IMR-90 (cell line): ENCODE data around the gene VHLL. TPM values are rescaled to one million over a fixed set of nuclear protein-coding genes. Genes with fewer than 3 reads are reported as not detected.
A peak's percentile ranks its signal among the peaks of the same experiment; 100 is the strongest.

ENCODE experiments used
- ATAC-seq: fragments of 200-7000 bp; cut with Tn5 transposase; 2 replicates; pipeline ENCODE4 v1.9.1; 2020; ENCODE audit warnings: low read depth, mild to moderate bottlenecking, moderate library complexity
- BruUV-seq: library from RNA; stranded (reverse); fragments of 400-500 nt; replicated peaks from 2 replicates; lab custom pipeline; 2021; lab: Mats Ljungman, UMichigan
- CTCF ChIA-PET: fragments of 300-600 bp; formaldehyde crosslinking; extraction: SDS; loops from one replicate; lab custom pipeline; 2021; ENCODE audit warnings: antibody characterized with exemption; lab: Yijun Ruan, JAX
- POLR2A ChIA-PET: fragments of 300-600 bp; sonication (Branson Sonifier 250); formaldehyde crosslinking; loops from one replicate; lab custom pipeline; 2022; ENCODE audit warnings: antibody characterized with exemption; ENCODE audit not compliant: unreplicated experiment; lab: Charles Lee
- DNase-seq: peaks from one replicate; pipeline ENCODE4 v3.0.0; 2013
- H2AFZ ChIP-seq: replicated peaks from 2 replicates; pipeline ENCODE3; 2013; ENCODE audit warnings: low read length, mild to moderate bottlenecking; ENCODE audit not compliant: poor library complexity
- H2AK5ac ChIP-seq: 2 replicates; pipeline ENCODE4 v1.6.1; 2013; ENCODE audit warnings: low read depth, low read length, inconsistent platforms
- H2AK9ac ChIP-seq: replicated peaks from 2 replicates; pipeline ENCODE3; 2013; ENCODE audit warnings: mild to moderate bottlenecking, low read depth, low read length, moderate library complexity; ENCODE audit not compliant: poor library complexity
- H2BK120ac ChIP-seq: 2 replicates; pipeline ENCODE4 v1.6.1; 2013; ENCODE audit warnings: low read depth, low read length, inconsistent platforms
- H2BK15ac ChIP-seq: 3 replicates; pipeline ENCODE4 v1.6.1; 2013; ENCODE audit warnings: low read depth, low read length, inconsistent platforms
- H2BK20ac ChIP-seq: 2 replicates; pipeline ENCODE4 v1.6.1; 2013; ENCODE audit warnings: low read depth, mild to moderate bottlenecking, inconsistent platforms, low read length, moderate library complexity
- H2BK5ac ChIP-seq: 2 replicates; pipeline ENCODE4 v1.6.1; 2013; ENCODE audit warnings: mild to moderate bottlenecking, low read depth, low read length, inconsistent platforms; ENCODE audit not compliant: poor library complexity, severe bottlenecking
- H3K14ac ChIP-seq: replicated peaks from 2 replicates; pipeline ENCODE4 v1.6.1; 2013; ENCODE audit warnings: low read depth, low read length, inconsistent platforms
- H3K18ac ChIP-seq: 2 replicates; pipeline ENCODE4 v1.6.1; 2013; ENCODE audit warnings: low read depth, low read length, control low read depth
- H3K23ac ChIP-seq: 2 replicates; pipeline ENCODE4 v1.6.1; 2013; ENCODE audit warnings: low read depth, low read length, inconsistent platforms
- H3K27ac ChIP-seq: 2 replicates; pipeline ENCODE4 v1.5.1; 2013; ENCODE audit warnings: mild to moderate bottlenecking, control low read depth, low read length; ENCODE audit not compliant: insufficient read depth
- H3K27me3 ChIP-seq: 2 replicates; pipeline ENCODE4 v1.6.1; 2013; ENCODE audit warnings: low read length; ENCODE audit not compliant: control insufficient read depth, insufficient read depth
- H3K36me3 ChIP-seq: 2 replicates; pipeline ENCODE4 v1.6.1; 2013; ENCODE audit warnings: low read length, mixed read lengths; ENCODE audit not compliant: control insufficient read depth, insufficient read depth
- H3K4ac ChIP-seq: 2 replicates; pipeline ENCODE4 v1.6.1; 2013; ENCODE audit warnings: low read depth, low read length, inconsistent platforms
- H3K4me1 ChIP-seq: 2 replicates; pipeline ENCODE4 v1.6.1; 2013; ENCODE audit warnings: low read length, mixed read lengths; ENCODE audit not compliant: control insufficient read depth, insufficient read depth
- H3K4me2 ChIP-seq: 2 replicates; pipeline ENCODE4 v1.6.1; 2013; ENCODE audit warnings: low read depth, mild to moderate bottlenecking, control low read depth, low read length, moderate library complexity
- H3K4me3 ChIP-seq: 2 replicates; pipeline ENCODE4 v1.5.1; 2013; ENCODE audit warnings: low read depth, mild to moderate bottlenecking, control low read depth, low read length, moderate library complexity; ENCODE audit not compliant: insufficient read depth
- H3K56ac ChIP-seq: 2 replicates; pipeline ENCODE4 v1.6.1; 2013; ENCODE audit warnings: low read length, inconsistent platforms; ENCODE audit not compliant: insufficient read depth; ENCODE audit errors: extremely low read depth
- H3K79me1 ChIP-seq, 2 experiments: 2 replicates each; pipeline ENCODE4 v1.6.1; 2013; ENCODE audit warnings: low read length in 2 of 2, inconsistent platforms in 1 of 2, low read depth in 1 of 2
- H3K9ac ChIP-seq: 2 replicates; pipeline ENCODE4 v1.6.1; 2013; ENCODE audit warnings: low read depth, low read length, control low read depth
- H3K9me1 ChIP-seq: 2 replicates; pipeline ENCODE4 v1.6.1; 2013; ENCODE audit warnings: low read length, inconsistent platforms; ENCODE audit not compliant: insufficient read depth
- H3K9me3 ChIP-seq: 2 replicates; pipeline ENCODE4 v1.6.1; 2013; ENCODE audit warnings: low read length; ENCODE audit not compliant: control insufficient read depth, insufficient read depth
- H4K20me1 ChIP-seq: 2 replicates; pipeline ENCODE4 v1.6.1; 2013; ENCODE audit warnings: low read length, inconsistent platforms; ENCODE audit not compliant: insufficient read depth
- H4K5ac ChIP-seq: 2 replicates; pipeline ENCODE4 v1.6.1; 2013; ENCODE audit warnings: mild to moderate bottlenecking, low read depth, low read length, control low read depth
- H4K8ac ChIP-seq, 2 experiments: 2 replicates each; pipeline ENCODE4 v1.6.1; 2013; ENCODE audit warnings: low read depth in 2 of 2, low read length in 2 of 2, control low read depth in 1 of 2, inconsistent platforms in 1 of 2
- H4K91ac ChIP-seq: 2 replicates; pipeline ENCODE4 v1.6.1; 2013; ENCODE audit warnings: low read depth, low read length, inconsistent platforms; ENCODE audit not compliant: insufficient read depth
- CHD1 ChIP-seq: IDR thresholded peaks from 2 replicates; pipeline ENCODE4 v1.6.1; 2012; ENCODE audit warnings: low read depth, low read length, improper control_type of control experiment
- FOS ChIP-seq: fragments of 150-350 bp; IDR thresholded peaks from 2 replicates; pipeline ENCODE4 v1.6.1; 2016; ENCODE audit warnings: low read depth, low read length
- MAFK ChIP-seq: IDR thresholded peaks from 2 replicates; pipeline ENCODE4 v1.6.1; 2012; ENCODE audit warnings: low read depth, low read length, improper control_type of control experiment
- MAZ ChIP-seq: IDR thresholded peaks from 2 replicates; pipeline ENCODE4 v1.6.1; 2012; ENCODE audit warnings: low read depth, mild to moderate bottlenecking, low read length, improper control_type of control experiment, moderate library complexity, borderline replicate concordance
- NFE2L2 ChIP-seq: fragments of 150-350 bp; IDR thresholded peaks from 2 replicates; pipeline ENCODE4 v1.6.1; 2016; ENCODE audit warnings: low read depth, mild to moderate bottlenecking, low read length
- RAD21 ChIP-seq: IDR thresholded peaks from 2 replicates; pipeline ENCODE4 v1.6.1; 2012; ENCODE audit warnings: low read length, improper control_type of control experiment
- RCOR1 ChIP-seq: IDR thresholded peaks from 2 replicates; pipeline ENCODE4 v1.6.1; 2012; ENCODE audit warnings: mild to moderate bottlenecking, low read length, improper control_type of control experiment; ENCODE audit not compliant: insufficient replicate concordance
- WGBS, 2 experiments: methylation state at CpG; one replicate each; pipeline versions ENCODE4 v1.1.5 to v1.1.7; 2013; ENCODE audit warnings: missing lambda C conversion rate in 2 of 2; ENCODE audit not compliant: insufficient read length in 1 of 2; ENCODE audit errors: extremely low coverage in 2 of 2; 5-methylcytosine and 5-hydroxymethylcytosine counted together
- dilution Hi-C: fragments of 300-500 bp; cut with HindIII; formaldehyde crosslinking; loops from one replicate; pipeline ENCODE4 v1.14.3; 2018; ENCODE audit warnings: low sequenced_read_pairs; ENCODE audit not compliant: unreplicated experiment
- in situ Hi-C: fragments of 300-500 bp; cut with MboI; formaldehyde crosslinking; loops from 3 replicates; pipeline ENCODE4 v1.14.3; 2019; ENCODE audit warnings: low sequenced_read_pairs, inconsistent platforms, mixed read lengths
- intact Hi-C: fragments of 100-400 bp; cut with micrococcal nuclease; formaldehyde crosslinking; loops from 2 replicates; pipeline ENCODE4 v1.10.0; 2022
- polyA plus RNA-seq, 3 experiments: library from polyadenylated mRNA; depleted of rRNA; stranded (reverse); fragments of >200 nt; gene quantifications; 2 replicates each; pipeline ENCODE4 v1.2.3, GENCODE V29; 2012; ENCODE audit warnings: low replicate concordance in 1 of 3
- total RNA-seq: library from RNA; depleted of rRNA; stranded (reverse); fragments of >200 nt; gene quantifications from 2 replicates; pipeline ENCODE4 v1.2.3, GENCODE V29; 2012
- TF ChIP-seq, protein P1 (sequence below): fragments of 150-350 bp; IDR thresholded peaks from 2 replicates; pipeline ENCODE4 v1.6.1; 2017; ENCODE audit warnings: mild to moderate bottlenecking, antibody characterized with exemption, low read length, low read depth

The VHLL gene
- total and polyA plus RNA-seq, 2 of the 4 experiments (the other 2 are of a cell fraction) = not detected

DNA sequence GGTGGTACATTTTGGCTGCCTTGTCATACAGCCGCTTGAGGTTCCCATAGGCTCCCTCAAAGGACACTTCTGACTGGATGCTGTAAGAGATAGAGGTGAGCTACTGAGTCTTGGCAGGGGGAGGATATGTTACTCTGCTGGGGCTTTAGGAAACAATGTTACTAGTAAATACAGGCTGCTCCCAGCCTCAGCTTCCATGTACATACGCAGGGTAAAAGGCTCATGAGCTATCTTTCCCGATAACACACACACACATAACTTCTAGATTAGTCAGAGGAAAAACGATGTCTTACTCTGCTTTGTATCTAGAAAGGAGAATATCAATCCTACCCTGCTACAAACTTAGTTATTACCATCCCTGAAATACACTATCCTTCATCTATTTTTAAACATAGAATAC is 30.8 kb downstream of the VHLL start:
- TF ChIP-seq MAZ (no peak), MAFK (no peak), FOS (0 out of 2 replicates have a peak, but pooled peaks have one; percentile 4), NFE2L2 (no peak), RCOR1 (no peak), CHD1 (no peak), RAD21 (no peak)
- TF ChIP-seq, protein P1, sequence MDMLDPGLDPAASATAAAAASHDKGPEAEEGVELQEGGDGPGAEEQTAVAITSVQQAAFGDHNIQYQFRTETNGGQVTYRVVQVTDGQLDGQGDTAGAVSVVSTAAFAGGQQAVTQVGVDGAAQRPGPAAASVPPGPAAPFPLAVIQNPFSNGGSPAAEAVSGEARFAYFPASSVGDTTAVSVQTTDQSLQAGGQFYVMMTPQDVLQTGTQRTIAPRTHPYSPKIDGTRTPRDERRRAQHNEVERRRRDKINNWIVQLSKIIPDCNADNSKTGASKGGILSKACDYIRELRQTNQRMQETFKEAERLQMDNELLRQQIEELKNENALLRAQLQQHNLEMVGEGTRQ = no peak
- POLR2A ChIA-PET = interaction anchor here (0.6 kb wide), 1 partner anchor 13 kb away, joined by 3 read pairs; no protein-coding TSS in a partner anchor
- peaks cover 62% of the 10 kb centered on the region for H3K36me3 ChIP-seq

More for the DNA sequence above, 30.8 kb downstream of the VHLL start:
- Histone ChIP-seq H4K20me1 (peaks cover 19% of the 10 kb centered on the region), H3K27me3 (no peaks in the 10 kb centered on the region), H3K4ac (peak overlapping the region; percentile 48), H3K4me1 (peaks cover 3% of the 10 kb centered on the region), H3K14ac (no peak overlapping the region; the same call in 1 of the 2 replicates), H3K56ac (no peak overlapping the region), H3K4me3 (no peak overlapping the region), H2AFZ (no peak overlapping the region), H2BK5ac (peak overlapping the region; percentile 29), H3K9me1 (peaks cover 11% of the 10 kb centered on the region), H2BK15ac (no peak overlapping the region), H2BK20ac (no peak overlapping the region), H3K18ac (no peak overlapping the region), H4K91ac (no peak overlapping the region; the same call in 1 of the 2 replicates), H4K8ac (no peak overlapping the region), H3K9ac (no peak overlapping the region), H3K79me1 (peaks cover 13 to 52% of the 10 kb centered on the region in 2 experiments; a peak in 3 of 4 replicates), H3K4me2 (no peak overlapping the region), H2AK5ac (no peak overlapping the region), H3K27ac (no peak overlapping the region), H2BK120ac (no peak overlapping the region), H3K9me3 (no peaks in the 10 kb centered on the region), H2AK9ac (no peak overlapping the region), H4K5ac (no peak overlapping the region), H3K23ac (0 out of 2 replicates have a peak overlapping the region, but pooled peaks have one; percentile 16)
- intact Hi-C loops = loop anchor here (5.0 kb wide), 1 partner anchor 49 kb away; no protein-coding TSS in a partner anchor
- DNase-seq = peak; percentile 69
- ATAC-seq = peak; percentile 90
- no TSS peak for BruUV-seq
- WGBS, 2 experiments = no CpG with 5 or more reads among the region's 4 CpGs
- in situ Hi-C loops = no loop called here
- CTCF ChIA-PET = interaction anchor here (0.5 kb wide), 1 partner anchor 70 kb away, joined by 3 read pairs; no protein-coding TSS in a partner anchor
- dilution Hi-C loops = no loop called here
